ENCODE data around the gene THEMIS.

- TF ChIP-seq EZH2phosphoT487 (IDR thresholded peaks at IDR 0.05; ENCODE audit: borderline replicate concordance, low read length) (no peak), CTCF (IDR thresholded peaks at IDR 0.05; ENCODE audit: low read depth, low read length, poor library complexity, severe bottlenecking) (no peak)
Observed at GRCh38 chr6:127813699-127814027, 87.2 kb downstream of the THEMIS start.
